H9 (cell line): Measurements from ENCODE around the gene FAM209A. TPM values are rescaled to one million over a fixed set of nuclear protein-coding genes. Genes with fewer than 3 reads are reported as not detected.

Experiments
- DNase-seq: peaks from one replicate; pipeline ENCODE4 v3.0.0-alpha.2; 2017
- H2AFZ ChIP-seq: one replicate; pipeline ENCODE4 v1.6.1; 2013; ENCODE audit warnings: mild to moderate bottlenecking, low read length, control low read depth, moderate library complexity
- H2AK5ac ChIP-seq: 2 replicates; pipeline ENCODE4 v1.6.1; 2013; ENCODE audit warnings: low read length, control low read depth, mixed read lengths; ENCODE audit not compliant: insufficient read length
- H2BK120ac ChIP-seq: one replicate; pipeline ENCODE4 v1.6.1; 2013; ENCODE audit warnings: low read depth, mild to moderate bottlenecking, low read length, control low read depth, inconsistent platforms; ENCODE audit not compliant: poor library complexity, severe bottlenecking
- H2BK12ac ChIP-seq: 2 replicates; pipeline ENCODE4 v1.6.1; 2013; ENCODE audit warnings: low read length, control low read depth, mixed read lengths, low read depth; ENCODE audit not compliant: insufficient read length
- H2BK15ac ChIP-seq: 2 replicates; pipeline ENCODE4 v1.6.1; 2013; ENCODE audit warnings: low read depth, low read length, control low read depth
- H2BK20ac ChIP-seq: one replicate; pipeline ENCODE4 v1.6.1; 2013; ENCODE audit warnings: low read depth, mild to moderate bottlenecking, low read length, control low read depth, inconsistent platforms; ENCODE audit not compliant: poor library complexity, severe bottlenecking
- H2BK5ac ChIP-seq: 2 replicates; pipeline ENCODE4 v1.6.1; 2013; ENCODE audit warnings: low read length, control low read depth, mixed read lengths; ENCODE audit not compliant: insufficient read length
- H3K14ac ChIP-seq: 2 replicates; pipeline ENCODE4 v1.6.1; 2013; ENCODE audit warnings: low read length, control low read depth; ENCODE audit not compliant: insufficient read depth
- H3K18ac ChIP-seq: 2 replicates; pipeline ENCODE4 v1.6.1; 2013; ENCODE audit warnings: low read depth, mild to moderate bottlenecking, mixed read lengths, low read length, control low read depth; ENCODE audit not compliant: insufficient read length
- H3K23ac ChIP-seq: 2 replicates; pipeline ENCODE4 v1.6.1; 2013; ENCODE audit warnings: low read length, control low read depth, mixed read lengths, low read depth; ENCODE audit not compliant: insufficient read length
- H3K23me2 ChIP-seq: 2 replicates; pipeline ENCODE4 v1.6.1; 2013; ENCODE audit warnings: low read depth, mild to moderate bottlenecking, mixed read lengths, low read length, control low read depth; ENCODE audit not compliant: insufficient read length, poor library complexity, severe bottlenecking
- H3K27ac ChIP-seq: 2 replicates; pipeline ENCODE4 v1.5.1; 2013; ENCODE audit warnings: low read length, control low read depth, mixed read lengths, low read depth; ENCODE audit not compliant: insufficient read length
- H3K27me3 ChIP-seq: 2 replicates; pipeline ENCODE4 v1.6.1; 2013; ENCODE audit warnings: low read length, control low read depth, inconsistent platforms; ENCODE audit not compliant: insufficient read depth
- H3K4ac ChIP-seq: 2 replicates; pipeline ENCODE4 v1.6.1; 2013; ENCODE audit warnings: low read depth, mild to moderate bottlenecking, control low read depth, inconsistent platforms, low read length, moderate library complexity
- H3K4me1 ChIP-seq: 2 replicates; pipeline ENCODE4 v1.6.1; 2013; ENCODE audit warnings: low read length, control low read depth, inconsistent platforms; ENCODE audit not compliant: insufficient read depth
- H3K4me2 ChIP-seq: 2 replicates; pipeline ENCODE4 v1.6.1; 2013; ENCODE audit warnings: low read length, control low read depth, mixed read lengths; ENCODE audit not compliant: insufficient read length, insufficient read depth
- H3K56ac ChIP-seq: 2 replicates; pipeline ENCODE4 v1.6.1; 2013; ENCODE audit warnings: low read depth, mild to moderate bottlenecking, mixed read lengths, low read length, control low read depth; ENCODE audit not compliant: insufficient read length
- H3K79me1 ChIP-seq: 2 replicates; pipeline ENCODE4 v1.6.1; 2013; ENCODE audit warnings: low read depth, mild to moderate bottlenecking, moderate library complexity, low read length, control low read depth, inconsistent platforms; ENCODE audit not compliant: insufficient read depth, poor library complexity, severe bottlenecking
- H3K79me2 ChIP-seq: 2 replicates; pipeline ENCODE4 v1.6.1; 2013; ENCODE audit warnings: low read length, control low read depth, inconsistent platforms; ENCODE audit not compliant: insufficient read depth
- H3K9ac ChIP-seq: 2 replicates; pipeline ENCODE4 v1.6.1; 2013; ENCODE audit warnings: low read length, control low read depth, mixed read lengths; ENCODE audit not compliant: insufficient read length; ENCODE audit errors: extremely low read depth
- H3K9me3 ChIP-seq: one replicate; pipeline ENCODE4 v1.6.1; 2013; ENCODE audit warnings: low read depth, low read length, inconsistent platforms; ENCODE audit not compliant: control insufficient read depth
- H3T11ph ChIP-seq: one replicate; pipeline ENCODE4 v1.6.1; 2013; ENCODE audit warnings: mild to moderate bottlenecking, low read length, control low read depth, inconsistent platforms
- H4K20me1 ChIP-seq: one replicate; pipeline ENCODE4 v1.6.1; 2013; ENCODE audit not compliant: control insufficient read depth, insufficient read length, insufficient read depth
- H4K5ac ChIP-seq: 2 replicates; pipeline ENCODE4 v1.6.1; 2013; ENCODE audit warnings: low read depth, mild to moderate bottlenecking, mixed read lengths, low read length, control low read depth; ENCODE audit not compliant: insufficient read length
- H4K8ac ChIP-seq: replicated peaks from 2 replicates; pipeline ENCODE4 v1.6.1; 2013; ENCODE audit warnings: low read length, control low read depth, mixed read lengths, low read depth; ENCODE audit not compliant: insufficient read length
- H4K91ac ChIP-seq: 2 replicates; pipeline ENCODE4 v1.6.1; 2013; ENCODE audit warnings: low read depth, mild to moderate bottlenecking, moderate library complexity, mixed read lengths, low read length, control low read depth; ENCODE audit not compliant: insufficient read length
- H3K27ac Mint-ChIP-seq, 3 experiments: 2 replicates in 2 of 3; 3 replicates in 1 of 3; pipeline ENCODE4 v1.8.0; 2020 to 2021; ENCODE audit warnings: mixed read lengths in 3 of 3, mild to moderate bottlenecking in 1 of 3, moderate library complexity in 1 of 3
- H3K27me3 Mint-ChIP-seq: 2 replicates; pipeline ENCODE4 v1.8.0; 2021; ENCODE audit warnings: low read depth, mild to moderate bottlenecking, moderate library complexity, mixed read lengths
- H3K36me3 Mint-ChIP-seq, 3 experiments: 2 replicates in 2 of 3; 3 replicates in 1 of 3; pipeline ENCODE4 v1.8.0; 2020 to 2021; ENCODE audit warnings: low read depth in 3 of 3, mixed read lengths in 3 of 3; ENCODE audit not compliant: insufficient read depth in 1 of 3
- H3K4me1 Mint-ChIP-seq, 2 experiments: 2 replicates each; pipeline ENCODE4 v1.8.0; 2020; ENCODE audit warnings: mixed read lengths in 2 of 2
- H3K4me3 Mint-ChIP-seq, 2 experiments: 2 replicates in 1 of 2; 3 replicates in 1 of 2; pipeline ENCODE4 v1.8.0; 2020 to 2021; ENCODE audit warnings: mild to moderate bottlenecking in 2 of 2, mixed read lengths in 2 of 2, moderate library complexity in 1 of 2
- H3K9me3 Mint-ChIP-seq, 2 experiments: 2 replicates in 1 of 2; 3 replicates in 1 of 2; pipeline ENCODE4 v1.8.0; 2020; ENCODE audit warnings: mild to moderate bottlenecking in 2 of 2, mixed read lengths in 2 of 2, moderate library complexity in 1 of 2
- WGBS: extraction: QIAGEN DNeasy Blood & Tissue Kit; methylation state at CpG from one replicate; pipeline ENCODE4 v1.1.7; 2013; ENCODE audit warnings: missing lambda C conversion rate, low lambda C conversion rate, mixed read lengths; ENCODE audit not compliant: insufficient read length; ENCODE audit errors: extremely low coverage; 5-methylcytosine and 5-hydroxymethylcytosine counted together
- total RNA-seq: library from RNA; stranded (reverse); gene quantifications from 2 replicates; pipeline ENCODE4 v1.2.1, GENCODE V29; 2021
- TF ChIP-seq, protein P1 (sequence below): fragments of 200-600 bp; sonication (generic); conservative IDR thresholded peaks from 3 replicates; pipeline ENCODE4 v1.8.0; 2021; ENCODE audit warnings: antibody characterized with exemption, mild to moderate bottlenecking

FAM209A gene
- total RNA-seq, 1 experiment from 2014 or later = not detected

DNA sequence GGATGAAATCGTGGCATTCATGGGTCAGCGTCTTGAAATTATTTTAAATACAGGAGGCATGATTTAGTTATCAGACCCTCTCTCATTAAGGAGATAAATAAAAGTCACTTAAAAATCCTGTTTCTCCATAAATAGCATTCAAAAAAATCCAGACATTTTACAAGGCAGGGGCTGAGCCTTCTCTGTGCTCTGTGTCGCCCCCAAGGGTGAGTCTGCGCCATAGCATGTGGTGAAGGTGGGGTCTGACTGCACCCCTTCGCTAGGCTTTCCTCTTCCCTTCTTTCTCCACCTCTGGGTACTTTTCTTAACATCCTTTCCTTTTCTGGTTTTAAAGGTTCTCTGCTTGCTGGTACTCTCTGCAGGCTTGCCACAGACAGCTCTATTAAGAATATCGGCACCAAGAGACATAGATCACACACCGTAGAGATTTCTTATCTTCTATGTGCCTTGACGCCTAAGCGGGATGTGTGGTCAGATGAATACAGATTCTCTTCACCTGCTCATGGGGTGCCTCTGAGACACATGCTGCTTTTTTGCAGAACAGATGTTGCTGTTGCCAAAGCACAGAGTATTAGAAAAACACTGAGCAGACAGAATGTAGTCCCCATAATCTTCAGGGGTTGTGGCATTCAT lies 20.1 kb upstream of the FAM209A start:
- Histone ChIP-seq H2BK120ac (no peak overlapping the region), H2BK15ac (no peak overlapping the region), H4K5ac (no peak overlapping the region), H4K91ac (no peak overlapping the region), H3T11ph (no peak overlapping the region), H3K27me3 (no peaks in the 10 kb centered on the region), H3K56ac (no peak overlapping the region), H4K20me1 (no peaks in the 10 kb centered on the region), H3K9me3 (no peaks in the 10 kb centered on the region), H2AK5ac (no peak overlapping the region), H4K8ac (no peak overlapping the region), H3K23ac (no peak overlapping the region), H2AFZ (no peak overlapping the region), H3K4ac (no peak overlapping the region), H3K18ac (no peak overlapping the region), H3K27ac (no peak overlapping the region), H3K14ac (no peak overlapping the region), H2BK12ac (no peak overlapping the region), H2BK5ac (no peak overlapping the region), H3K23me2 (no peaks in the 10 kb centered on the region), H3K4me1 (no peaks in the 10 kb centered on the region), H3K79me1 (peaks cover 6% of the 10 kb centered on the region), H3K4me2 (no peak overlapping the region), H3K9ac (no peak overlapping the region), H2BK20ac (no peak overlapping the region), H3K79me2 (no peaks in the 10 kb centered on the region)
- H3K27ac Mint-ChIP-seq = 0 out of 7 replicates have a peak overlapping the region, but pooled peaks have one; percentile 33 to 81 (median 62)
- H3K36me3 Mint-ChIP-seq = no peaks in the 10 kb centered on the region
- peak; percentile 37 for DNase-seq
- peaks cover 2 to 3% of the 10 kb centered on the region in 2 experiments; a peak in 2 of 4 replicates for H3K4me1 Mint-ChIP-seq
- no peak overlapping the region for H3K4me3 Mint-ChIP-seq
- no peaks in the 10 kb centered on the region for H3K27me3 Mint-ChIP-seq
- WGBS = no CpG with 5 or more reads among the region's 9 CpGs
- no peaks in the 10 kb centered on the region for H3K9me3 Mint-ChIP-seq
- TF ChIP-seq, protein P1, sequence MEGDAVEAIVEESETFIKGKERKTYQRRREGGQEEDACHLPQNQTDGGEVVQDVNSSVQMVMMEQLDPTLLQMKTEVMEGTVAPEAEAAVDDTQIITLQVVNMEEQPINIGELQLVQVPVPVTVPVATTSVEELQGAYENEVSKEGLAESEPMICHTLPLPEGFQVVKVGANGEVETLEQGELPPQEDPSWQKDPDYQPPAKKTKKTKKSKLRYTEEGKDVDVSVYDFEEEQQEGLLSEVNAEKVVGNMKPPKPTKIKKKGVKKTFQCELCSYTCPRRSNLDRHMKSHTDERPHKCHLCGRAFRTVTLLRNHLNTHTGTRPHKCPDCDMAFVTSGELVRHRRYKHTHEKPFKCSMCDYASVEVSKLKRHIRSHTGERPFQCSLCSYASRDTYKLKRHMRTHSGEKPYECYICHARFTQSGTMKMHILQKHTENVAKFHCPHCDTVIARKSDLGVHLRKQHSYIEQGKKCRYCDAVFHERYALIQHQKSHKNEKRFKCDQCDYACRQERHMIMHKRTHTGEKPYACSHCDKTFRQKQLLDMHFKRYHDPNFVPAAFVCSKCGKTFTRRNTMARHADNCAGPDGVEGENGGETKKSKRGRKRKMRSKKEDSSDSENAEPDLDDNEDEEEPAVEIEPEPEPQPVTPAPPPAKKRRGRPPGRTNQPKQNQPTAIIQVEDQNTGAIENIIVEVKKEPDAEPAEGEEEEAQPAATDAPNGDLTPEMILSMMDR = peak; percentile 83
